Measurements from ENCODE around the gene GRK5.

DNA sequence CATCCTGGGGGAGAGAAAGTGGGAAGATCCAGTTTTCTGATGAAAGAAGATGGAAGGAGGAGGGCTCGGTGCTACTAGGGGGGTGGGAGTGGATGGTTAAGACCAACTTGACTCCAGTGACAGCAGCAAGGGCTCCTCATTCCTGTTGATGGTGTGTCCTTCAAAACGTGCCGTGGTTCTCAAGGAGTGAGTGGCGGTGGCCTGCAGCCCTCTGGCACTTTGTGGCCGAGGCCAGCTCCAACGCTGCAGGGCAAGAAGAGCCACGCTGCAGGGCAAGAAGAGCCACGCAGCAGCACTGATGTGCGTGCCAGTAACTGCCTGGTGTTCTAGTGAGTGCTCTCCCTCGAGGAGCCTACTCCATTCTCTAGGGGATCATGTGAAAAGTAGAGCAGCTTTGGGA, 72.1 kb downstream of the GRK5 start:
- TF ChIP-seq CTCF (IDR thresholded peaks at IDR 0.05) (no peak), POLR2A (IDR thresholded peaks at IDR 0.05) (no peak)

All from Peyer's patch (tissue), 4 donors.